GM21786 (cell line): ENCODE data around the gene CTRB1.
"Not testable (repeated sequence)": the region's sequence is repeated elsewhere in the genome, so short reads cannot be mapped to it uniquely, and the experiment has no call there.

ENCODE experiments used
- ATAC-seq: cut with Tn5 transposase; IDR thresholded peaks from one replicate; pipeline ENCODE4 v1.9.1; 2021; ENCODE audit not compliant: unreplicated experiment

Gene CTRB1

GRCh38 chr16:75203667-75204409 is 14.9 kb upstream of the CTRB1 start:
- no peak for ATAC-seq

GRCh38 chr16:75204410-75204758 is 14.4 kb upstream of the CTRB1 start:
- no peak for ATAC-seq

GRCh38 chr16:75204905-75205304 is 13.9 kb upstream of the CTRB1 start:
- ATAC-seq = not testable (repeated sequence)

- not testable (repeated sequence) for ATAC-seq
Observed at GRCh38 chr16:75205438-75205837, 13.3 kb upstream of the CTRB1 start.

- not testable (repeated sequence) for ATAC-seq
Observed at GRCh38 chr16:75205961-75206748, 12.6 kb upstream of the CTRB1 start.

GRCh38 chr16:75206749-75207451 is 11.9 kb upstream of the CTRB1 start, which contains the start of gene CTRB2:
Gene CTRB2 (minus strand): TSS chr16:75207161. CDS start chr16:75207141, 20 bp downstream.
- no peak for ATAC-seq

GRCh38 chr16:75207831-75208230 is 11.0 kb upstream of the CTRB1 start:
- ATAC-seq = no peak

GRCh38 chr16:75208242-75208825 is 10.5 kb upstream of the CTRB1 start:
- no peak for ATAC-seq

- ATAC-seq = no peak
Observed at GRCh38 chr16:75208861-75209505, 9.8 kb upstream of the CTRB1 start.

- ATAC-seq = not testable (repeated sequence)
Observed at GRCh38 chr16:75209514-75209913, 9.3 kb upstream of the CTRB1 start.

GRCh38 chr16:75209944-75210343 is 8.8 kb upstream of the CTRB1 start:
- no peak for ATAC-seq

GRCh38 chr16:75211286-75211685 is 7.5 kb upstream of the CTRB1 start:
- not testable (repeated sequence) for ATAC-seq

- no peak for ATAC-seq
Observed at GRCh38 chr16:75216127-75216526, 2.7 kb upstream of the CTRB1 start.

GRCh38 chr16:75216576-75216975 is 2.2 kb upstream of the CTRB1 start:
- no peak for ATAC-seq

- no peak for ATAC-seq
Observed at GRCh38 chr16:75217389-75217851, 1.4 kb upstream of the CTRB1 start.

- ATAC-seq = no peak
Observed at GRCh38 chr16:75219088-75219487, 300 bp downstream of the CTRB1 start.

GRCh38 chr16:75219838-75220237 is 1.1 kb downstream of the CTRB1 start:
- ATAC-seq = no peak

GRCh38 chr16:75222271-75222783 is 3.5 kb downstream of the CTRB1 start:
- no peak for ATAC-seq

- ATAC-seq = not testable (repeated sequence)
Observed at GRCh38 chr16:75223129-75223528, 4.3 kb downstream of the CTRB1 start.

- no peak for ATAC-seq
Observed at GRCh38 chr16:75224306-75225082, 5.7 kb downstream of the CTRB1 start.
